Stomach (tissue), 4 donors: Measurements from ENCODE around the gene FANCL.

ENCODE experiments used
- CTCF ChIP-seq, 7 experiments: fragments of 450-650 bp in 4 of 7; fragments of 200-600 bp in 3 of 7; sonication (generic) in 3 of 7; IDR thresholded peaks; one replicate each; pipeline ENCODE4 v1.5.1; 2016 to 2019; ENCODE audit warnings: antibody characterized with exemption in 7 of 7, control low read depth in 2 of 7, mild to moderate bottlenecking in 1 of 7
- EP300 ChIP-seq: sonication (generic); formaldehyde crosslinking; IDR thresholded peaks from one replicate; pipeline ENCODE4 v1.6.1; 2017; ENCODE audit warnings: antibody characterized with exemption
- POLR2AphosphoS5 ChIP-seq, 3 donors: sonication (generic); formaldehyde crosslinking; IDR thresholded peaks; one replicate each; pipeline ENCODE4 v1.6.1; 2016; ENCODE audit warnings: antibody characterized with exemption in 3 of 3

GRCh38 chr2:58158481-58158880 lies 82.6 kb downstream of the FANCL start:
- TF ChIP-seq POLR2AphosphoS5 (IDR thresholded peaks at IDR 0.05) (no peak), CTCF (IDR thresholded peaks at IDR 0.05) (no peak), EP300 (no peak)
